Parathyroid adenoma (tissue), 2 donors: ENCODE results near the gene MAPKAPK5.

ENCODE experiments used
- H2AFZ ChIP-seq: fragments of 300-600 bp; sonication (generic); one replicate; pipeline ENCODE4 v1.7.0; 2017; ENCODE audit warnings: antibody characterized with exemption, mild to moderate bottlenecking
- H3K27ac ChIP-seq: fragments of 300-600 bp; sonication (generic); one replicate; pipeline ENCODE4 v1.7.0; 2017
- H3K27me3 ChIP-seq: fragments of 300-600 bp; sonication (generic); one replicate; pipeline ENCODE4 v1.7.0; 2017; ENCODE audit warnings: low read length; ENCODE audit not compliant: control insufficient read depth, insufficient read depth
- H3K36me3 ChIP-seq: fragments of 300-600 bp; sonication (generic); one replicate; pipeline ENCODE4 v1.7.0; 2017; ENCODE audit warnings: low read length; ENCODE audit not compliant: control insufficient read depth, insufficient read depth
- H3K4me1 ChIP-seq: fragments of 300-600 bp; sonication (generic); one replicate; pipeline ENCODE4 v1.7.0; 2017; ENCODE audit warnings: control low read depth
- H3K4me2 ChIP-seq: fragments of 300-600 bp; sonication (generic); one replicate; pipeline ENCODE4 v1.7.0; 2017; ENCODE audit warnings: low read length
- H3K4me3 ChIP-seq: fragments of 300-600 bp; sonication (generic); one replicate; pipeline ENCODE4 v1.7.0; 2017; ENCODE audit warnings: low read depth, low read length
- H3K79me2 ChIP-seq: fragments of 300-600 bp; sonication (generic); one replicate; pipeline ENCODE4 v1.7.0; 2017; ENCODE audit warnings: control low read depth
- H3K9ac ChIP-seq: fragments of 300-600 bp; sonication (generic); one replicate; pipeline ENCODE4 v1.7.0; 2017; ENCODE audit warnings: mild to moderate bottlenecking
- H3K9me3 ChIP-seq: fragments of 300-600 bp; sonication (generic); one replicate; pipeline ENCODE4 v1.7.0; 2017; ENCODE audit warnings: low read length; ENCODE audit not compliant: control insufficient read depth
- TF ChIP-seq, protein P1 (sequence below): fragments of 300-600 bp; sonication (generic); IDR thresholded peaks from one replicate; pipeline ENCODE4 v1.7.0; 2017; ENCODE audit warnings: antibody characterized with exemption, mild to moderate bottlenecking
- donor health status: primary hyperparathyroidism.

MAPKAPK5 gene

GRCh38 chr12:111867531-111867930 lies 25.5 kb downstream of the MAPKAPK5 start:
- Histone ChIP-seq H3K79me2 (peaks cover 15% of the 10 kb centered on the region), H3K27me3 (no peaks in the 10 kb centered on the region), H3K27ac (no peak overlapping the region), H3K9ac (no peak overlapping the region), H3K4me3 (no peak overlapping the region), H3K4me2 (no peak overlapping the region), H2AFZ (no peak overlapping the region), H3K4me1 (no peaks in the 10 kb centered on the region), H3K9me3 (no peaks in the 10 kb centered on the region), H3K36me3 (no peaks in the 10 kb centered on the region)
- TF ChIP-seq, protein P1, sequence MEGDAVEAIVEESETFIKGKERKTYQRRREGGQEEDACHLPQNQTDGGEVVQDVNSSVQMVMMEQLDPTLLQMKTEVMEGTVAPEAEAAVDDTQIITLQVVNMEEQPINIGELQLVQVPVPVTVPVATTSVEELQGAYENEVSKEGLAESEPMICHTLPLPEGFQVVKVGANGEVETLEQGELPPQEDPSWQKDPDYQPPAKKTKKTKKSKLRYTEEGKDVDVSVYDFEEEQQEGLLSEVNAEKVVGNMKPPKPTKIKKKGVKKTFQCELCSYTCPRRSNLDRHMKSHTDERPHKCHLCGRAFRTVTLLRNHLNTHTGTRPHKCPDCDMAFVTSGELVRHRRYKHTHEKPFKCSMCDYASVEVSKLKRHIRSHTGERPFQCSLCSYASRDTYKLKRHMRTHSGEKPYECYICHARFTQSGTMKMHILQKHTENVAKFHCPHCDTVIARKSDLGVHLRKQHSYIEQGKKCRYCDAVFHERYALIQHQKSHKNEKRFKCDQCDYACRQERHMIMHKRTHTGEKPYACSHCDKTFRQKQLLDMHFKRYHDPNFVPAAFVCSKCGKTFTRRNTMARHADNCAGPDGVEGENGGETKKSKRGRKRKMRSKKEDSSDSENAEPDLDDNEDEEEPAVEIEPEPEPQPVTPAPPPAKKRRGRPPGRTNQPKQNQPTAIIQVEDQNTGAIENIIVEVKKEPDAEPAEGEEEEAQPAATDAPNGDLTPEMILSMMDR: no peak

GRCh38 chr12:111868676-111869588 lies 26.9 kb downstream of the MAPKAPK5 start:
- Histone ChIP-seq H3K9ac (no peak overlapping the region), H3K4me3 (no peak overlapping the region), H3K36me3 (no peaks in the 10 kb centered on the region), H3K79me2 (peaks cover 7% of the 10 kb centered on the region), H3K9me3 (no peaks in the 10 kb centered on the region), H3K4me2 (no peak overlapping the region), H3K27ac (no peak overlapping the region), H3K4me1 (no peaks in the 10 kb centered on the region), H2AFZ (no peak overlapping the region), H3K27me3 (no peaks in the 10 kb centered on the region)
- TF ChIP-seq, protein P1: no peak

DNA sequence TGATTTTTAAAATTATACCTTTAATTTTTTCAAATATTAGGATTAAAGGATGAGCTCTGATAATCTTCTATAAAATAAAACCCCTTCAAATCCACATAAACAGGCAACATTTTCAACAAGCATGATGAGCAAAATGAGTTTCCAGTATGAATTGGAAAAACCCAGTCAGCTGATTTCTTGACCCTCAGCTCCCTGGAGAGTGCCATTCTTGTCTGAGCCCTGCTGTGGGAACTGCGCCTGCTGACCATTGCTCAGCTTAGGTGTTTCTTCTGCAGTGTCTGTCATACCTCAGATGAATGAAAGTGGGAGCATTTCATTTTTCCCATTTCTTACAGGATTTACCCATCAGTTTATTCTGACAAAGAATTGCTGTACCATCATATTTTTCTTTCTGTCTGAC lies 27.6 kb downstream of the MAPKAPK5 start:
- Histone ChIP-seq H3K27me3 (no peaks in the 10 kb centered on the region), H3K4me1 (no peaks in the 10 kb centered on the region), H3K27ac (no peak overlapping the region), H3K4me3 (no peak overlapping the region), H3K9me3 (no peaks in the 10 kb centered on the region), H3K79me2 (peaks cover 4% of the 10 kb centered on the region), H3K4me2 (no peak overlapping the region), H2AFZ (no peak overlapping the region), H3K9ac (no peak overlapping the region), H3K36me3 (no peaks in the 10 kb centered on the region)
- TF ChIP-seq, protein P1: no peak

- TF ChIP-seq, protein P1: no peak
- Histone ChIP-seq H3K4me1 (no peaks in the 10 kb centered on the region), H3K4me2 (no peak overlapping the region), H3K27ac (no peak overlapping the region), H3K79me2 (no peaks in the 10 kb centered on the region), H3K9ac (no peak overlapping the region), H3K36me3 (no peaks in the 10 kb centered on the region), H2AFZ (no peak overlapping the region), H3K9me3 (no peaks in the 10 kb centered on the region), H3K4me3 (no peak overlapping the region), H3K27me3 (no peaks in the 10 kb centered on the region)
These were observed 28.2 kb downstream of the MAPKAPK5 start for GRCh38 chr12:111870216-111870615.

DNA sequence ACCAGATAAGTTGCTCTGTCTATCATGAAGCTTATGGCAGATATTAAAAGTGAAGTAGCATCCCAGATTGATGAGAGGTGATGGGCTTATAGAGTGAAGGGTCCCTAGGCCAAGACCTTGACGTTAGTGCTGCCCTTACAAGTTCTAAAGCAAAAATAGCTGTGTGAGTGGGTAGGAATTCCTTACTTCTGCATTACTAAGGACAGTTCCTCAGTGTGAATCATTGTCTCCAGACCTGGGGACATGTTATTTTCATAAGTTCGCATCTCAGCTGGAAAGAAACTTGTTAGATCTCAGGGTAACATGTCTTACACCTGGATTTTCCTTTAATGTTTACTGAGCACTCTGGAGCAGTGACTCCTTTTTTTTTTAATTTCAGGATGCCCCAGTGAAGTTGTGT lies 28.7 kb downstream of the MAPKAPK5 start:
- H2AFZ ChIP-seq: no peak overlapping the region
- no peaks in the 10 kb centered on the region for H3K79me2 ChIP-seq
- H3K36me3 ChIP-seq: no peaks in the 10 kb centered on the region
- H3K9me3 ChIP-seq: no peaks in the 10 kb centered on the region
- H3K4me1 ChIP-seq: no peaks in the 10 kb centered on the region
- TF ChIP-seq, protein P1: no peak
- no peaks in the 10 kb centered on the region for H3K27me3 ChIP-seq
- H3K27ac ChIP-seq: no peak overlapping the region
- no peak overlapping the region for H3K9ac ChIP-seq
- no peak overlapping the region for H3K4me3 ChIP-seq
- no peak overlapping the region for H3K4me2 ChIP-seq
